ENCODE results near the gene PAX6.

DNA sequence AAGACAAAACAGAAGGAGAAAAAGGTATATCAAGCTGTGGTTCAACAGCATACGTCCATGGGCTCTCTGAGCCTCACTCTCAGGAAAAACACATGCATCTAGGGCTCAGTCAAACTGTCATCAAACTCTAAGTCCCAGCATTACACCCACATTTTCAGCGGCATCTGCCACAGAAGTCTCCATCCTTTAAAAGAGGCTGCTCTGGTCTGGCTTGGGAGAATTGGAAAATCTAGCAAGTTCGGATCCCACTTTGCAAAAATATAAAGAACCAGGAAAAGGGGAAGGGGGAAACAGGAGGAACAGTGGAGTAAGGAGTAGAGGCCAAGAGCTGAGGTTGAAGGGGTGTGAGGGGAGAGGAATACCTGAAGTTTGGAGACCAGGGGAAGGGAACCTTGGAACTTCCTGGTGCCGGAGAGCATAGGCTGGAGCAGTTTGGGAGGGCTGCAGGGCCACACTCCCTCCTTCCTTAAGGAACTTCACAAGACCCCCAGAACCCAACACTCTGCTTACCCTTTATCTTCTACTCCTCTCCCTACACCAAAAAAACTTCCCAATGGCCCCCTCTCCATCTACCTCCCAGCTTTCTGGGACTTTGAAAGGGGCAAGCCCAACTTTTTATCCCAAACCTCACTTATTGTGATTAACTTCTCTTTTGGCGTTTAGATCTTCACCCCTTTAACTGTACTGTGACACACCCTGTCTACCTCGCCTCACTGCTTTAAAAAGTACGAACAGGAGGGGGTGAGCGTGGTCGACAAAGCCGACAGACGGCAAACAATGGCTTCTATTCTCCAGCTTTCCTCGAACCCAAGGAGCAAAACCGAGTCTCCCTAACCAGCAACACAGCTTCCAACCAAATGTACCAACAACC, 4.0 kb downstream of the PAX6 start:
- TF ChIP-seq, protein P1, sequence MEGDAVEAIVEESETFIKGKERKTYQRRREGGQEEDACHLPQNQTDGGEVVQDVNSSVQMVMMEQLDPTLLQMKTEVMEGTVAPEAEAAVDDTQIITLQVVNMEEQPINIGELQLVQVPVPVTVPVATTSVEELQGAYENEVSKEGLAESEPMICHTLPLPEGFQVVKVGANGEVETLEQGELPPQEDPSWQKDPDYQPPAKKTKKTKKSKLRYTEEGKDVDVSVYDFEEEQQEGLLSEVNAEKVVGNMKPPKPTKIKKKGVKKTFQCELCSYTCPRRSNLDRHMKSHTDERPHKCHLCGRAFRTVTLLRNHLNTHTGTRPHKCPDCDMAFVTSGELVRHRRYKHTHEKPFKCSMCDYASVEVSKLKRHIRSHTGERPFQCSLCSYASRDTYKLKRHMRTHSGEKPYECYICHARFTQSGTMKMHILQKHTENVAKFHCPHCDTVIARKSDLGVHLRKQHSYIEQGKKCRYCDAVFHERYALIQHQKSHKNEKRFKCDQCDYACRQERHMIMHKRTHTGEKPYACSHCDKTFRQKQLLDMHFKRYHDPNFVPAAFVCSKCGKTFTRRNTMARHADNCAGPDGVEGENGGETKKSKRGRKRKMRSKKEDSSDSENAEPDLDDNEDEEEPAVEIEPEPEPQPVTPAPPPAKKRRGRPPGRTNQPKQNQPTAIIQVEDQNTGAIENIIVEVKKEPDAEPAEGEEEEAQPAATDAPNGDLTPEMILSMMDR (IDR thresholded peaks at IDR 0.05), result no peak
- TF ChIP-seq EZH2phosphoT487 (IDR thresholded peaks at IDR 0.05; ENCODE audit: borderline replicate concordance, low read depth) (peak; percentile 5; the same call in 1 of the 2 replicates), EP300 (IDR thresholded peaks at IDR 0.05; ENCODE audit: borderline replicate concordance in 1 of 2, low read depth in 1 of 2, low read length in 1 of 2) (no peak), RCOR1 (IDR thresholded peaks at IDR 0.05; ENCODE audit: low read length) (no peak), YY1 (IDR thresholded peaks at IDR 0.05; ENCODE audit: low read depth) (no peak)
- TF ChIP-seq, protein P2, sequence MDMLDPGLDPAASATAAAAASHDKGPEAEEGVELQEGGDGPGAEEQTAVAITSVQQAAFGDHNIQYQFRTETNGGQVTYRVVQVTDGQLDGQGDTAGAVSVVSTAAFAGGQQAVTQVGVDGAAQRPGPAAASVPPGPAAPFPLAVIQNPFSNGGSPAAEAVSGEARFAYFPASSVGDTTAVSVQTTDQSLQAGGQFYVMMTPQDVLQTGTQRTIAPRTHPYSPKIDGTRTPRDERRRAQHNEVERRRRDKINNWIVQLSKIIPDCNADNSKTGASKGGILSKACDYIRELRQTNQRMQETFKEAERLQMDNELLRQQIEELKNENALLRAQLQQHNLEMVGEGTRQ (IDR thresholded peaks at IDR 0.05; ENCODE audit: borderline replicate concordance, low read depth, low read length), result no peak
